Calu3 (cell line): ENCODE measurements around the gene MLXIP. TPM values are rescaled to one million over a fixed set of nuclear protein-coding genes. Genes with fewer than 3 reads are reported as not detected.

ENCODE experiments used
- BruUV-seq: library from RNA; stranded (reverse); fragments of 400-500 nt; replicated peaks from 2 replicates; lab custom pipeline; 2021; lab: Mats Ljungman, UMichigan
- CTCF ChIA-PET: fragments of 300-600 bp; sonication (Branson Sonifier 250); formaldehyde crosslinking; loops from one replicate; lab custom pipeline; 2022; ENCODE audit warnings: antibody characterized with exemption; lab: Charles Lee
- DNase-seq: peaks from one replicate; pipeline ENCODE4 v3.0.0; 2022
- H3K27ac Mint-ChIP-seq: one replicate; pipeline ENCODE4 v1.8.0; 2022; ENCODE audit warnings: mixed read lengths; ENCODE audit not compliant: unreplicated experiment
- H3K27me3 Mint-ChIP-seq: one replicate; pipeline ENCODE4 v1.8.0; 2022; ENCODE audit warnings: mixed read lengths; ENCODE audit not compliant: unreplicated experiment
- H3K36me3 Mint-ChIP-seq: one replicate; pipeline ENCODE4 v1.8.0; 2022; ENCODE audit warnings: mild to moderate bottlenecking, moderate library complexity, mixed read lengths; ENCODE audit not compliant: insufficient read depth, unreplicated experiment
- H3K4me1 Mint-ChIP-seq: one replicate; pipeline ENCODE4 v1.8.0; 2022; ENCODE audit warnings: mild to moderate bottlenecking, low read depth, mixed read lengths; ENCODE audit not compliant: unreplicated experiment
- H3K4me3 Mint-ChIP-seq: one replicate; pipeline ENCODE4 v1.8.0; 2022; ENCODE audit warnings: mild to moderate bottlenecking, low read depth, moderate library complexity, mixed read lengths; ENCODE audit not compliant: unreplicated experiment
- H3K9me3 Mint-ChIP-seq: one replicate; pipeline ENCODE4 v1.8.0; 2022; ENCODE audit warnings: low read depth, mixed read lengths; ENCODE audit not compliant: unreplicated experiment
- intact Hi-C: fragments of 100-400 bp; cut with micrococcal nuclease; formaldehyde crosslinking; loops from one replicate; pipeline ENCODE4 v1.10.0; 2022; ENCODE audit not compliant: unreplicated experiment
- total RNA-seq: library from RNA; stranded (reverse); gene quantifications from 2 replicates; pipeline ENCODE4 v1.2.3, GENCODE V29; 2022
- TF ChIP-seq, protein P1 (sequence below): fragments of 200-600 bp; IDR thresholded peaks from one replicate; pipeline ENCODE4 v1.8.0; 2022; ENCODE audit warnings: antibody characterized with exemption; ENCODE audit not compliant: unreplicated experiment

The MLXIP gene
- total RNA-seq, 1 experiment from 2014 or later = 55.3 TPM

DNA sequence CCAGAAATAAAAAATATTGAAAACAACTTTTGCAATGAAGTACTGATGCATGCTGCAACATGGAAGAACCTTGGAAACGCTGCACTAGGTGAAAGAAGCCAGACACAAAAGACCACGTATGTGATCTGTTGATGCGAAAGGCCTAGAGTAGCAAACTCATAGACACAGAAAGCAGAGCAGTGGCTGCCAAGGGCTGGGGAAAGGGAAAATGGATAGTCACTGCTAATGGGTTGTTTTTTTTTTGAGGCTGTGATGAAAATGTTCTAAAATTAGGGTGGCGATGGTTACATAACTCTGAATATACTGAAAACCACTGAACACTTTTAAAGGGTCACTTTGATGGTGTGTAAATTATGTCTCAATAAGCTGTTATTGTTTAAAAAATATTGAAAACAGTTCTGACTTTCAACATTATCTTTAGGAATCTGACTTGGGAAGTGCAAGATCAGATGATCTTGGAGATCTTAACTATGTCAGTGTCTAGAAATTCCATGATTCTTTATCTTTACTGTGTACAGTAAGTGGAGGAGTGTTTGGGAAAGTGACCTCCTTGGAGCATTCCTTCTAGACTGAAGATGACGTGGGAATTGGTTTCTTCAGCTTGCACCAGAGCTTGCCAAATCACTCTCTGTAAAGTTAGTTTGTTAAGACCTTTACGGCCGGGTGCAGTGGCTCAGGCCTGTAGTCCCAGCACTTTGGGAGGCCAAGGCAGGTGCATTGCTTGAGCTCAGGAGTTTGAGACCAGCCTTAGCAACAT, 12.4 kb downstream of the MLXIP start:
- Mint-ChIP-seq H3K4me1 (peaks cover 2% of the 10 kb centered on the region), H3K9me3 (no peaks in the 10 kb centered on the region), H3K27me3 (no peaks in the 10 kb centered on the region), H3K36me3 (no peaks in the 10 kb centered on the region), H3K27ac (no peak overlapping the region), H3K4me3 (no peak overlapping the region)
- BruUV-seq = no TSS peak
- no peak for DNase-seq
- intact Hi-C loops = no loop called here
- CTCF ChIA-PET = no interaction called here
- TF ChIP-seq, protein P1, sequence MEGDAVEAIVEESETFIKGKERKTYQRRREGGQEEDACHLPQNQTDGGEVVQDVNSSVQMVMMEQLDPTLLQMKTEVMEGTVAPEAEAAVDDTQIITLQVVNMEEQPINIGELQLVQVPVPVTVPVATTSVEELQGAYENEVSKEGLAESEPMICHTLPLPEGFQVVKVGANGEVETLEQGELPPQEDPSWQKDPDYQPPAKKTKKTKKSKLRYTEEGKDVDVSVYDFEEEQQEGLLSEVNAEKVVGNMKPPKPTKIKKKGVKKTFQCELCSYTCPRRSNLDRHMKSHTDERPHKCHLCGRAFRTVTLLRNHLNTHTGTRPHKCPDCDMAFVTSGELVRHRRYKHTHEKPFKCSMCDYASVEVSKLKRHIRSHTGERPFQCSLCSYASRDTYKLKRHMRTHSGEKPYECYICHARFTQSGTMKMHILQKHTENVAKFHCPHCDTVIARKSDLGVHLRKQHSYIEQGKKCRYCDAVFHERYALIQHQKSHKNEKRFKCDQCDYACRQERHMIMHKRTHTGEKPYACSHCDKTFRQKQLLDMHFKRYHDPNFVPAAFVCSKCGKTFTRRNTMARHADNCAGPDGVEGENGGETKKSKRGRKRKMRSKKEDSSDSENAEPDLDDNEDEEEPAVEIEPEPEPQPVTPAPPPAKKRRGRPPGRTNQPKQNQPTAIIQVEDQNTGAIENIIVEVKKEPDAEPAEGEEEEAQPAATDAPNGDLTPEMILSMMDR = no peak

DNA sequence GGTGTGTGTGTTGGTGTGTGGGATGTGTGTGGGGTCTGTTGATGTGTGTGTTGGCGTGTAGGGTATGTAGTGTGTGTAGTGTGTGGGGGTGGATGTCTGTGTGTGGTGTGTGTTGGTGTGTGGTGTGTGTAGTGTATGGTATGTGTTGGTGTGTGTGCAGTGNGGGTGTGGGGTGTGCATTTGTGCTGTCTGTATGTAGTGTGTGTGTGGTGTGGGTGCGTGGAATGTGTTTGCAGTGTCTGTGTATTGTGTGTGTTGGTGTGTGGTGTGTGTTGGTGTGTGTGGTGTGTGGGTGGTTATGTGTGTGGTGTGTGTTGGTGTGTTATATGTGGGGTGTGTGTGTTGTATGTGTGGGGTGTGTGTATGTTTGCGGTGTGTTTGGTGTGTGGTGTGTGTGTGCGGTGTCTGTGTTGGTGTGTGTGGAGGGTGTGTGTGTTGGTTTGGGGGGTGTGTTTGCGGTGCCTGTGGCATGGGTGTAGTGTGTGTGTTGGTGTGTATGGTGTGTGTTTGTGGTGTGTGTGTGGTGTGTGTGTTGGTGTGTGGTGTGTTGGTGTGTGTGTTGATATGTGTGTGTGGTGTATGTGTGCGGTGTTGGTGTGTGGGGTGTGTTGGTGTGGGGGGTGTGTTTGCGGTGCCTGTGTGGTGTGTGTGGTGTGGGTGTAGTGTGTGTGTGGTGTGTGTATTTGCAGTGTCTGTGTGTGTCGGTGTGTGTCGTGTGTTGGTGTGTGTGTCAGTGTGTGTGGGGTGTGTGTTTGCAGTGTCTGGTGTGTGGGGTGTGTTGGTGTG, 14.7 kb downstream of the MLXIP start:
- intact Hi-C loops = no loop called here
- CTCF ChIA-PET = no interaction called here
- no TSS peak for BruUV-seq
- no peaks in the 10 kb centered on the region for H3K9me3 Mint-ChIP-seq
- peaks cover 6% of the 10 kb centered on the region for H3K36me3 Mint-ChIP-seq
- H3K27me3 Mint-ChIP-seq = no peaks in the 10 kb centered on the region
- TF ChIP-seq, protein P1 = no peak
- no peak overlapping the region for H3K4me3 Mint-ChIP-seq
- DNase-seq = no peak
- no peak overlapping the region for H3K27ac Mint-ChIP-seq
- H3K4me1 Mint-ChIP-seq = peaks cover 23% of the 10 kb centered on the region

DNA sequence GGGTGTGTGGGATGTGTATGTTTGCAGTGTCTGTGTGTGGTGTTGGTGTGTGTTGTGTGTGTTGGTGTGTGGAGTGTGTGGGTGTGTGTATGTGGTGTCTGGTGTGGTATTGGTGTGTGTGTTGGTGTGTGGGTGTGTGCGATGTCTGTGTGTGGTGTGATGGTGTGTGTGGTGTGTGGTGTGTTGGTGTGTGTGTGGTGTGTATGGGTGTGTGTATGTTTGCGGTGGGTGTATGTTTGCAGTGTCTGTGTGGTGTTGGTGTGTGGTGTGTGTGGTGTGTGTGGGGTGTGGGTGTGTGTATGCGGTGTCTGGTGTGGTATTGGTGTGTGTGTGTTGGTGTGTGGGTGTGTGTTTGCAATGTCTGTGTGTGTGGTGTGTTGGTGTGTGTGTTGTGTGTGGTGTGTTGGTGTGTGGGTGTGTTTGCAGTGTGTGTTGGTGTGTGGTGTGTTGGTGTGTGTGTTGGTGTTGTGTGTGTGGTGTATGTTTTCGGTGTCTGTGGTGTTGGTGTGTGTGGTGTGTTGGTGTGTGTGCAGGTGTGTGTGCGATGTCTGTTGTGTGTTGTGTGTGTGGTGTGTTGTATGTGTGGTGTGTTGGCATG, 15.7 kb downstream of the MLXIP start:
- no TSS peak for BruUV-seq
- no peak overlapping the region for H3K27ac Mint-ChIP-seq
- peaks cover 32% of the 10 kb centered on the region for H3K4me1 Mint-ChIP-seq
- intact Hi-C loops = no loop called here
- DNase-seq = no peak
- H3K36me3 Mint-ChIP-seq = peaks cover 6% of the 10 kb centered on the region
- TF ChIP-seq, protein P1 = no peak
- H3K27me3 Mint-ChIP-seq = no peaks in the 10 kb centered on the region
- no peaks in the 10 kb centered on the region for H3K9me3 Mint-ChIP-seq
- H3K4me3 Mint-ChIP-seq = no peak overlapping the region
- CTCF ChIA-PET = no interaction called here

DNA sequence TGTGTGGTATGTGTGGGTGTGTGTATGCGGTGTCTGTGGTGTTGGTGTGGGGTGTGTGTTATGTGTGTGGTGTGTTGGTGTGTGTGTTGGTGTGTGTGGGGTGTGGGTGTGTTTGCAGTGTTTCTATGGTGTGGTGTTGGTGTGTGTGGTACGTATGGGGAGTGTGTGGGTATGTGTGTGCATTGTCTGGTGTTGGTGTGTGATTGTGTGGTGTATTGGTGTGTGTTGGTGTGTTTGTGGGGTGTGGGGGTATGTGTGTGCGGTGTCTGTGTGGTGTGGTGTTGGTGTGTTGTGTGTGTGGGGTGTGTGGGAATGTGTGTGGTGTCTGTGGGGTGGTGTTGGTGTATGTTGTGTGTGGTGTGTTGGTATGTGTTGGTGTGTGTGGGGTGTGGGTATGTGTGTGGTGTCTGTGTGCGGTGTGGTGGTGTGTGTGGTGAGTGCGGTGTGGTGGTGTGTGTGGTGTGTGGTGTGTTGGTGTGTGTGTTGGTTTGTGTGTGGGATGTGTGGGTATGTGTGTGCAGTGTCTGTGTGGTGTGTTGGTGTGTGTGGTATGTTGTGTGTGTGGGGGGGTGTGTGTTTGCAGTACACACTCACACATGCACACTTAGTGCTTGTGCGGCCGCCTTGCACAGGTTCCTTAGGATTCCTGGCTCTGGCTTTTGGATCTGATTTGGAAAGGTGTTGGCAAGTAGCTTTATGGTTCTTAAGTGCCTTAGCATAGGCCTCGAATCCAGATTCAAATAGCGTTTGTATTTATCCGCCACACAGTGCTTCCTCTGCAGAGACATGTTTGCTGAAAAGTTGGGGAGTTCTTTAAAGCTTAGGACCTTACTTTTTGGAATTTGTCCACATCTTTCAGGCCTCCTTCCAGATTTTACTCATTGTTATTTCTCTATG, 16.4 kb downstream of the MLXIP start:
- BruUV-seq = no TSS peak
- H3K4me3 Mint-ChIP-seq = no peak overlapping the region
- no peaks in the 10 kb centered on the region for H3K27me3 Mint-ChIP-seq
- H3K4me1 Mint-ChIP-seq = peaks cover 40% of the 10 kb centered on the region
- DNase-seq = no peak
- TF ChIP-seq, protein P1 = no peak
- H3K9me3 Mint-ChIP-seq = no peaks in the 10 kb centered on the region
- no peak overlapping the region for H3K27ac Mint-ChIP-seq
- CTCF ChIA-PET = interaction anchor here (0.8 kb wide), 1 partner anchor 14 kb away, joined by 4 read pairs; no protein-coding TSS in a partner anchor
- H3K36me3 Mint-ChIP-seq = peaks cover 10% of the 10 kb centered on the region
- intact Hi-C loops = no loop called here
